Nephron progenitor cell (in vitro differentiated cells): Measurements from ENCODE around the gene GRIK4.

Source experiments
- DNase-seq: peaks from one replicate; pipeline ENCODE4 v3.0.0; 2021
- H3K27ac Mint-ChIP-seq: 2 replicates; pipeline ENCODE4 v1.8.0; 2021; ENCODE audit warnings: mild to moderate bottlenecking, moderate library complexity, mixed read lengths
- H3K27me3 Mint-ChIP-seq: 2 replicates; pipeline ENCODE4 v1.8.0; 2021; ENCODE audit warnings: mild to moderate bottlenecking, low read depth, mixed read lengths; ENCODE audit not compliant: poor library complexity
- H3K36me3 Mint-ChIP-seq: 2 replicates; pipeline ENCODE4 v1.8.0; 2021; ENCODE audit warnings: low read depth, mixed read lengths
- H3K4me1 Mint-ChIP-seq: 2 replicates; pipeline ENCODE4 v1.8.0; 2021; ENCODE audit warnings: mixed read lengths
- H3K4me3 Mint-ChIP-seq: 2 replicates; pipeline ENCODE4 v1.8.0; 2021; ENCODE audit warnings: mild to moderate bottlenecking, moderate library complexity, mixed read lengths
- H3K9me3 Mint-ChIP-seq: 2 replicates; pipeline ENCODE4 v1.8.0; 2021; ENCODE audit warnings: mild to moderate bottlenecking, moderate library complexity, mixed read lengths
- CTCF ChIP-seq: fragments of 200-600 bp; sonication (generic); IDR thresholded peaks from 2 replicates; pipeline ENCODE4 v1.5.0; 2021; ENCODE audit warnings: antibody characterized with exemption

The GRIK4 gene

GRCh38 chr11:120717042-120717441, 205.5 kb downstream of the GRIK4 start:
- no peak for DNase-seq
- Mint-ChIP-seq H3K9me3 (no peaks in the 10 kb centered on the region), H3K27me3 (peaks cover 22% of the 10 kb centered on the region), H3K4me1 (peaks cover 53% of the 10 kb centered on the region), H3K4me3 (no peak overlapping the region), H3K36me3 (no peaks in the 10 kb centered on the region), H3K27ac (no peak overlapping the region)
- TF ChIP-seq CTCF = no peak

GRCh38 chr11:120717623-120718022, 206.1 kb downstream of the GRIK4 start:
- H3K9me3 Mint-ChIP-seq = no peaks in the 10 kb centered on the region
- no peak overlapping the region for H3K4me3 Mint-ChIP-seq
- peaks cover 22% of the 10 kb centered on the region for H3K27me3 Mint-ChIP-seq
- H3K36me3 Mint-ChIP-seq = no peaks in the 10 kb centered on the region
- TF ChIP-seq CTCF = no peak
- no peak for DNase-seq
- H3K4me1 Mint-ChIP-seq = peaks cover 50% of the 10 kb centered on the region
- H3K27ac Mint-ChIP-seq = no peak overlapping the region

- Mint-ChIP-seq H3K27me3 (peaks cover 22% of the 10 kb centered on the region), H3K4me3 (no peak overlapping the region), H3K27ac (no peak overlapping the region), H3K36me3 (no peaks in the 10 kb centered on the region), H3K9me3 (no peaks in the 10 kb centered on the region), H3K4me1 (peaks cover 50% of the 10 kb centered on the region)
- no peak for TF ChIP-seq CTCF
- no peak for DNase-seq
Measured at GRCh38 chr11:120718171-120718570, 206.6 kb downstream of the GRIK4 start.

- H3K27ac Mint-ChIP-seq = no peak overlapping the region
- TF ChIP-seq CTCF = no peak
- H3K4me1 Mint-ChIP-seq = peaks cover 39% of the 10 kb centered on the region
- H3K9me3 Mint-ChIP-seq = no peaks in the 10 kb centered on the region
- DNase-seq = no peak
- peaks cover 22% of the 10 kb centered on the region for H3K27me3 Mint-ChIP-seq
- H3K36me3 Mint-ChIP-seq = no peaks in the 10 kb centered on the region
- no peak overlapping the region for H3K4me3 Mint-ChIP-seq
Measured at GRCh38 chr11:120719348-120719747, 207.8 kb downstream of the GRIK4 start.

- Mint-ChIP-seq H3K4me3 (no peak overlapping the region), H3K9me3 (peaks cover 9% of the 10 kb centered on the region), H3K36me3 (no peaks in the 10 kb centered on the region), H3K27ac (no peak overlapping the region), H3K27me3 (peaks cover 25% of the 10 kb centered on the region), H3K4me1 (peaks cover 26% of the 10 kb centered on the region)
- DNase-seq = no peak
- TF ChIP-seq CTCF = no peak
Measured at GRCh38 chr11:120720760-120721159, 209.2 kb downstream of the GRIK4 start.

GRCh38 chr11:120722524-120722923, 211.0 kb downstream of the GRIK4 start:
- H3K9me3 Mint-ChIP-seq = peaks cover 9% of the 10 kb centered on the region
- no peak overlapping the region for H3K27ac Mint-ChIP-seq
- TF ChIP-seq CTCF = no peak
- no peak overlapping the region for H3K4me3 Mint-ChIP-seq
- H3K4me1 Mint-ChIP-seq = peaks cover 23% of the 10 kb centered on the region
- H3K27me3 Mint-ChIP-seq = peaks cover 22% of the 10 kb centered on the region
- no peaks in the 10 kb centered on the region for H3K36me3 Mint-ChIP-seq
- DNase-seq = no peak
